Left lung (tissue), 10 donors: ENCODE measurements around the gene MAML2. TPM values are rescaled to one million over a fixed set of nuclear protein-coding genes. Genes with fewer than 3 reads are reported as not detected.

Source experiments
- ATAC-seq: fragments of 200-7000 bp; cut with Tn5 transposase; one replicate; pipeline ENCODE4 v1.9.1; 2020; ENCODE audit warnings: moderate library complexity
- DNase-seq, 4 donors: peaks; one replicate each; pipeline ENCODE4 v3.0.0-alpha.2; 2013 to 2020
- H3K27ac ChIP-seq, 2 donors: fragments of 200-600 bp; sonication (generic) in 1 of 2; one replicate each; pipeline versions ENCODE4 v1.5.0 to v1.8.0; 2020 to 2021
- H3K27me3 ChIP-seq, 2 donors: fragments of 200-600 bp; sonication (generic) in 1 of 2; one replicate each; pipeline versions ENCODE4 v1.5.0 to v1.8.0; 2020 to 2021
- H3K36me3 ChIP-seq, 2 donors: fragments of 200-600 bp; sonication (generic) in 1 of 2; one replicate each; pipeline versions ENCODE4 v1.5.0 to v1.8.0; 2020 to 2021
- H3K4me1 ChIP-seq, 2 donors: fragments of 200-600 bp; one replicate each; pipeline ENCODE4 v1.8.0; 2021
- H3K4me3 ChIP-seq, 2 donors: fragments of 200-600 bp; sonication (generic) in 1 of 2; one replicate each; pipeline versions ENCODE4 v1.5.0 to v1.8.0; 2020 to 2021; ENCODE audit warnings: mild to moderate bottlenecking in 1 of 2
- H3K9me3 ChIP-seq, 2 donors: fragments of 200-600 bp; sonication (generic) in 1 of 2; one replicate each; pipeline versions ENCODE4 v1.5.0 to v1.8.0; 2020 to 2021
- CTCF ChIP-seq, 2 donors: fragments of 200-600 bp; sonication (generic) in 1 of 2; IDR thresholded peaks; one replicate each; pipeline versions ENCODE4 v1.5.0 to v1.8.0; 2021; ENCODE audit warnings: antibody characterized with exemption in 2 of 2
- intact Hi-C, 2 donors: fragments of 100-400 bp; cut with DNase I; formaldehyde crosslinking; loops; one replicate each; pipeline versions ENCODE4 v1.11.2 to v1.14.2; 2022
- polyA plus RNA-seq, 6 donors: library from polyadenylated mRNA; unstranded; fragments of 120-200 nt; gene quantifications; one replicate each; pipeline ENCODE4 v1.2.1, GENCODE V29; 2013; ENCODE audit not compliant: insufficient read length in 6 of 6
- total RNA-seq, 2 donors: library from RNA; stranded (reverse); fragmentation: NEBNext Ultra II Directional; extraction: Animal tissue kit (Norgen Biotek cat#: 25700); gene quantifications; one replicate each; pipeline ENCODE4 v1.2.1, GENCODE V29; 2021
- donor health status: DM: no; HTN: yes; CAD: no.
- donor health status: DM: no; HTN: no; CAD: no.

MAML2 gene
- total and polyA plus RNA-seq, 8 donors = 18.7 to 44.0 (median 36.6) TPM

GRCh38 chr11:96199563-96200025 lies 143.4 kb downstream of the MAML2 start:
- ATAC-seq = peak; percentile 24
- H3K36me3 ChIP-seq = no peaks in the 10 kb centered on the region
- peaks cover 8 to 47% of the 10 kb centered on the region in 2 donors for H3K4me1 ChIP-seq
- H3K9me3 ChIP-seq = no peaks in the 10 kb centered on the region
- TF ChIP-seq CTCF (IDR thresholded peaks at IDR 0.05) = no peak
- no peaks in the 10 kb centered on the region for H3K27me3 ChIP-seq
- peak overlapping the region in 1 of 2 donors; percentile 20 for H3K27ac ChIP-seq
- intact Hi-C loops = no loop called here
- H3K4me3 ChIP-seq = no peak overlapping the region
- no peak for DNase-seq

GRCh38 chr11:96197801-96198701 lies 144.9 kb downstream of the MAML2 start:
- no peak overlapping the region for H3K27ac ChIP-seq
- no peaks in the 10 kb centered on the region for H3K36me3 ChIP-seq
- no peaks in the 10 kb centered on the region for H3K9me3 ChIP-seq
- peaks cover 20 to 47% of the 10 kb centered on the region in 2 donors for H3K4me1 ChIP-seq
- ATAC-seq (peak; percentile 24), DNase-seq (no peak)
- no peak for TF ChIP-seq CTCF (IDR thresholded peaks at IDR 0.05)
- H3K4me3 ChIP-seq = no peak overlapping the region
- intact Hi-C loops = no loop called here
- H3K27me3 ChIP-seq = no peaks in the 10 kb centered on the region

GRCh38 chr11:96197103-96197502 lies 145.9 kb downstream of the MAML2 start:
- TF ChIP-seq CTCF (IDR thresholded peaks at IDR 0.05) = no peak
- Histone ChIP-seq H3K9me3 (no peaks in the 10 kb centered on the region), H3K4me1 (peaks cover 20 to 47% of the 10 kb centered on the region in 2 donors), H3K27ac (no peak overlapping the region), H3K27me3 (no peaks in the 10 kb centered on the region), H3K36me3 (no peaks in the 10 kb centered on the region), H3K4me3 (no peak overlapping the region)
- ATAC-seq = no peak
- intact Hi-C loops = no loop called here
- DNase-seq = no peak

- intact Hi-C loops = no loop called here
Observed at GRCh38 chr11:96196181-96196662, 146.8 kb downstream of the MAML2 start.

More at GRCh38 chr11:96196181-96196662, 146.8 kb downstream of the MAML2 start:
- Histone ChIP-seq H3K9me3 (no peaks in the 10 kb centered on the region), H3K36me3 (no peaks in the 10 kb centered on the region), H3K4me1 (peaks cover 20 to 47% of the 10 kb centered on the region in 2 donors), H3K4me3 (no peak overlapping the region), H3K27me3 (no peaks in the 10 kb centered on the region), H3K27ac (no peak overlapping the region)
- ATAC-seq (no peak), DNase-seq (no peak)
- no peak for TF ChIP-seq CTCF (IDR thresholded peaks at IDR 0.05)
